NCI-H524 treated with DMSO at 0.1 percent for 48 hours (cell line): ENCODE data around the gene NFIA.
A peak's percentile ranks its signal among the peaks of the same experiment; 100 is the strongest.

ENCODE experiments used
- DNase-seq: peaks from one replicate; lab custom pipeline; 2025; lab: John Stamatoyannopoulos, UW

Gene NFIA

GRCh38 chr1:61130338-61131000 is 48.1 kb downstream of the NFIA start:
- no peak for DNase-seq

DNA sequence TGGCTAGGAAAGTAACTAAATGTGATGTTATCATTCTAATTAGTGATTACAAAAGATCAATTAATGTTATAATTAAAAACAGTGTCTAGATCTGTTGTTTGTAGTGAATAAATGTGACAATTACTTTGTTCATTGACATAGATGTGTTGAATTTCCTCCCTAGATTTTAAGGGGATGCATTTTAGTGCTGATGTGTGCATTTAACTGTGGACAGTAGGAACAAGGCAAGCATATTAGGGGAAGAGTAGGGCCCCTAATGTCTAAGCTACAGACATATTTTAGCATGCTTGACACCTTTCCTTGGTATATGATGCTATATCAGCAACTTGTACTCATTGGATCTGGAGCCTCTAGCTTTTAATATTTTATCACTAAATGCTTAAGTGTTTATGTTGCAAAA is 48.9 kb downstream of the NFIA start:
- no peak for DNase-seq

GRCh38 chr1:61131716-61132115 is 49.4 kb downstream of the NFIA start:
- no peak for DNase-seq

DNA sequence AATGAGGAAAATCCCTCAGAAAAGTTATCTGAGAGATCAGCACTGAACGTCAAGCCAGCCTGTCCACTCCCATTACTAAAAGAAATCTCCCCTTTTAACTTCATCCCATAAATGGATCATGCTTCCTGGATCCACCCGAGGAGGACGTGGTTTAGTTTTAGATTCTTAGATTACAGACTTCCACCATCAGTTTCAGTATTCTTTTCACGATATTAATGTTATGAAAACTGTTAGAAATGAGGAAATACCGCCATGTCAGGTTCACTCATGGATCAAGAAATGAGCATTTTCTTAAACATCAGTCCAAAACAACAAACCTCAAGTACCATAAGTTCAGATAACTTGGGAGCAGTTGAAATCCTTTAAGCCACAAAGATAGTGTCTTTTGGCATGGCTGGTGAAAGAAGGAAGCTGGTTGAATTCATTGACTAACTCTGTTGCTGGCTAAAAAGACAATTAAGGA is 49.8 kb downstream of the NFIA start:
- no peak for DNase-seq

GRCh38 chr1:61132645-61133334 is 50.4 kb downstream of the NFIA start:
- DNase-seq = no peak

DNA sequence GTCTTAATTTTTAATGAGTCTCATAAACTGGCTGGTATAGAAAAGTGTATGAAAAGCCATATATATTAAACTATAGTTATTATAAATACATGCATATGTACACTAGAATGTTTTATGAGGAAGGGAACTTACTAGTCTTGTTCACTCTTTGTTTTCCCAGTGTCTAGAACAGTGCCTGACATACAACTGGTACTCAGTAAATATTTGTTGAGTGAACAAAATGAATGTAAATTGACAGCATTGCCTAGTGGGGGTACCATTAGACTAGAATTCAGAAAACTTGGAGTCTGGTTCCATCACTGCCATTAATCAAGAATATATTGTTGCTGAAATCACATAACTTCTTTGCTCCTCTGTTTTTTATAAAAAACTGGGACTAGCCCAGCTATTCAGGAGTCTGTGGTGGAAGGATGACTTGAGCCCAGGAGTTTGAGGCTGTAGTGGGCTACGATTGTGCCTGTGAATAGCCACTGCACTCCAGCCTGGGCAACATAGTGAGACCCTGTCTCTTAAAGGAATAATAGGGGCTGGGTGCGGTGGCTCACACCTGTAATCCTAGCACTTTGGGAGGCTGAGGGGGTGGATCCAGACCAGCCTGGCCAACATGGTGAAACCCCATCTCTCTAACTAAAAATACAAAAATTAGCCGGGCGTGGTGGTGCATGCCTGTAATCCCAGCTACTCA is 51.1 kb downstream of the NFIA start:
- DNase-seq = no peak

DNA sequence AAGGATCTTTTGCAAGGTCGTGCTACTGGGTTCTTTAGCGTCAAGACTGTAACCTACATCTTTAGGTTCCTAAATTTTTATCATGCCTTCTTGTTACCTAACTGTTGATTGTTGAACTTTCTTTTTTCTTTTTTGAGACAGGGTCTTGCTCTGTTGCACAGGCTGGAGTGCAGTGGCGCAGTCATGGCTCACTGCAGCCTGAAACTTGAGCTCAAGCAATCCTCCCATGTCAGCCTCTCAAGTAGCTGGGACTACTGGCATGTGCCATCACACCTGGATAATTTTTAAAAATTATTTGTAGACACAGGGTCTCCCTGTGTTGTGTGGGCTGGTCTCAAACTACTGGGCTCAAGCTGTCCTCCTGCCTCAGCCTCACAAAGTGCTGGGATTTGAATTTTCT is 52.9 kb downstream of the NFIA start:
- no peak for DNase-seq

DNA sequence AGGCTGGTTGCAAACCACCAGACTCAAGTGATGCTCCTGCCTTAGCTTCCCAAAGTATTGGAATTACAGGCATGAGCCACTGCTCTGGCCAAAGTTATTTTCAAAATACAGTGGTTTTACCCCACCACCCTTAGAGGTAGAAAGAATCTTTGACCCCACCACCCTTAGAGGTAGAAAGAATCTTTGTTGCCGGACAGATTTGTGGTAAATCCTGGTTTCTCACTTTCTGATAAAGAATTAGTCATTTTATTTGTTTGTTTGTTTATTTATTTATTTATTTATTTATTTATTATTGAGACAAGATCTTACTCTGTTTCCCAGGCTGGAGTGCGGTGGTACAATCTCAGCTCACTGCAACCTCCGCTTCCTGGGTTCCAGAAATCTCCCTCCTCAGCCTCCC is 55.9 kb downstream of the NFIA start:
- DNase-seq = no peak

DNA sequence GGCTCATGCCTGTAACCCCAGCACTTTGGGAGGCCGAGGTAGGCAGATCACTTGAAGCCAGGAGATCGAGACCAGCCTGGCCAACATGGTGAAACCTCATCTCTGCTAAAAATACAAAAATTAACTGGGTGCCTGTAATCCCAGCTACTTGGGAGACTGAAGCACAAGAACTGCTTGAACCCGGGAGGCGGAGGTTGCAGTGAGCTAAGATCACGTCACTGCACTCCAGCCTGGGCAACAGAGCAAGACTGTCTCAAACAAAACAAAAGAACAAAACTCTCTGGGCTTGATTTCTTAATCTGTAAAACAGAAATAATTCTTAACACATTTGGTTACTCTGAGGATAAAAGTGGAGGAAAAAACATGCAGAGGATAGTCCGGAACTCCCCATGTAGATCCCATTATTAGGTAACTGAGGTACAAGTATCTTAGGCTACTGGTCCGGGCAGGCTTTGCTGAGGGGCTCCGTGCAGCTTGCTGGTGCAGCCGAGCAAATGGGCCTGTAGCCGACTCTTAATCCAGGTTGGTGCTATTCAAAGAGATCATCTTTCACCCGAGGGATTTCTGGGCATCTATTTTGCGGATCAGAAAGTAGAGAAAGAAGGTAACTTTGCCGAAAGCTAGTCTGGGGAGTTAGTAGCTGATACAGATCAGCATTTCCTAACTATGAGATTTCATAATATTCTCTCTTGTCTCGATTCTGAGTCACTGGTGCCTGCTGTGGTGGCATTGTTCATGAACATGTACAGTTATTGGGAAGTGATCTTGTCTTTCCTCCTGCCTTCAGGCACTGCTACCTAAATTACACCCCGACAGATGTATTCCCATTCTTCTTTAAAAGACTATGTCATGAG is 56.8 kb downstream of the NFIA start:
- DNase-seq = peak; percentile 13

DNA sequence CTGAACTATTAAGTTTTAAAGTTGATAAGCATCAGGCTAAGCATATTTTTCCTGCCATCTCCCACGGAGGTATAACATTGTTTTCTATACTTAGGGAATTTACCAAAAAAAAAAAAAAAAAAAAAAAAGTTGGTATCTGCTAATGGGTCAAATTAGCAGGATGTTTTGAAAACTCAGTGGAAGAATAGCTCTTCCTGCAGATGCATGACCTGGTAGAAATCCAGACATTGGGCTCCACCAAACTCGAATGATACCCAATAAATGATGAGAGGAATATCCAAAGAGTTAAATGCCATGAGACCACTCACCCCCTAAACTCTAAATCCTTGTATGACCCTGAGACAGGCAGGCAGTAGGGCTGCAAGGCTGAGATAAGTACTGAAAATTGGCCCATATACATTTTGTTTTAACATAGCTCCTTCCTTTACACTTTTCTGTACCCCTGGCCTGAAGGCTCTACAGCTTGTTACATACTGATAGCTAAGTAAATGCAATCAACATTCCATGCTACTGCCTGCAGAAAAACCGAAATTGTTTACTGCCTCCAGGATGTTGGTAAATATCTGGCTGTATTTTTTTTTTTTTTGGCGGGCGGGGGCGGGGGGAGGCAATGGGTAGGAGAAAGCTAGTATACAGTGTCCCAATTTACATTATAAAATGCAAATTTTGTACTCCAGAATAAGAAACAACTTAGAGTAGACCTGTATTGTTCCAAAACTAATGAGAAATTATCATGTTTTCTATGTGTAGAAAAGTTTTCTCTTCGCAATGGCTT is 57.6 kb downstream of the NFIA start:
- DNase-seq = no peak

- no peak for DNase-seq
Observed at GRCh38 chr1:61140778-61141177, 58.4 kb downstream of the NFIA start.

- DNase-seq = no peak
Observed at GRCh38 chr1:61141288-61142042, 59.1 kb downstream of the NFIA start.

GRCh38 chr1:61142043-61142440 is 59.7 kb downstream of the NFIA start:
- no peak for DNase-seq

DNA sequence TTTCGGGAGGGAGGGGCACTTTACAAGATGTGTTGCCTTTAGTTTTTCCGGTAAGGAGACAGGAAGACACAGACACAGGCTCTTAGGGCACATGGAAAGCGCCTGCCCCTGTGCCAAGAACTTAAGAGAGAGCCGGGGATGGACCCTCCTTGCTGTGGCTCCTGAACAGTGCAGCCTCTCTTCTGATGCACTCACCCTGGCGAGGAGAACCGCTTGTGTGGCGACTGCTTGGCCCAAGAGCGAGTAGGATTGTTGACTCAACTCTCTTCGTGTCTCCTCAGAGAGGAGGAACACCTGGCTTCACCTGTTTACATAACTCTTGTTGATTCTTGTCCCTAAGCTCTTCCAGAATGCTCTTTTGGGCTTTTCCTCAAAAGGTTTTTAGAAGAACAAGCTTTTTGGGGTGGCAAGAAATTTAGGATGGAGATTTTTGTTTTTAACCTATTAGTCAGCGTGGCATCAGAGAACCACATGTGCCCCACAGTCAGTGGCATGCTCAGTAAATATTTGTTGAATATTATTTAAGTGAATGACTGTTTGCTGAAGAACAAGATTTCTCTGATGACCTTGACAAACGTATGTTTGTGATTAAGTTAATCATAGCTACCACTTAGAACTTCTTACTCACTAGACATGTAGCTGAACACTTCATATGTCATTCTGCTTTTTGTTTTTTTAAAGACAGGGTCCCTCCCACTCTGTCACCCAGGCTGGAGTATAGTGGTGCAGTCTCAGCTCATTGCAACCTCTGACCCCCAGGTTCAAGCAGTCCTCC is 60.6 kb downstream of the NFIA start:
- DNase-seq = no peak

DNA sequence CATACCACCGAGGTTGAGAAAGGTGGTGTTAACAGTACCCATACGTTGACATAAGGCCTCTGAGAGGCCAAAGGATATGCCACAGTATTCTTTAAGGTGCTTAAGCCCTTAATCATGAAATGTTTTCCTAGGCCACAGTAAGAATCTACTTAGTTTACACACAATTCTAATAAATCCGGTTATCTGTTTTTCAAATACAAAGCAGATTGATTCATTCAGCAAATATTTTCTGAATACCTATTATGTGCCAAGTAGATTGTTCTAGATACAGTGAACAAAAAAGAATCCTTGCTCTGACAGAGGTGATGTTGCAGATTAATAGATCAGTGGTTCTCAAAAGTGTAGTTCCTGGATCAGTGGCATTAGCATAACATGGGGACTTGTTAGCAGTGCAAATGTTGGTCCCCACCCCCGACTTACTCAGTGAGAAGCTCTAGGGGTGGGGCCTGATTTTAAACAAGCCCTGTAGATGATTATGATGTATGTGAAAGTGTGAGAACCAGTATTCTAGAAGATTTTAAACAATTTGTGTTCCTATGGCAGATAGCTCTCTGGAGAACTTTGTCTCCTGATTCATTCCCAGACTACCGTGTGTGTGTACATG is 61.6 kb downstream of the NFIA start:
- DNase-seq = no peak

GRCh38 chr1:61149010-61149860 is 66.9 kb downstream of the NFIA start:
- DNase-seq = no peak

- DNase-seq = no peak
Observed at GRCh38 chr1:61151565-61151964, 69.2 kb downstream of the NFIA start.

DNA sequence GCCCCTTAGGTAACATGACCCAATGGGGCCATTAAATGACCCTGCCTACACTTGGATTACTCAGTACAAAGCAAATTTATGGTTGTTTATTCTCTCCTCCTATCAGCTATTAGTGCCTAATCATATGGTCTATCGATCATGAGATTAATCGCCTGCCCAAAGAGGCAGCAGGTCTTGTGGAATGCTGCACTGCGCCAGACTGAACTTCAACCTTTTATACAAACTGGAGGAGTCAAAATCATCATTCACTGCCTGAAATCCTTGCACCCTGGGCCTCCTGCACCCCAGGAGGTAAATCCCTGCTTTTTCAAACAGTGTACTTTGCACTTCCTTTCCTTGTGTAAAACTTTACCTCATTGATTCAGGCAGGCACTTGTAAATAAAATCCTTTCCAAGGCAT is 69.7 kb downstream of the NFIA start:
- DNase-seq = no peak
